Esophagus muscularis mucosa (tissue), 4 donors: ENCODE measurements around the gene PPP4R4. TPM values are rescaled to one million over a fixed set of nuclear protein-coding genes. Genes with fewer than 3 reads are reported as not detected.
A peak's percentile ranks its signal among the peaks of the same experiment; 100 is the strongest.

Source experiments
- DNase-seq: peaks from one replicate; pipeline ENCODE4 v3.0.0-alpha.2; 2017; ENCODE audit errors: extremely low spot score
- H3K27ac ChIP-seq, 4 donors: fragments of 200-600 bp; sonication (generic); replicated peaks in 1 of 4; 1 replicate in 3 of 4; 2 replicates in 1 of 4; pipeline ENCODE4 v1.5.1; 2016 to 2019; ENCODE audit warnings: mild to moderate bottlenecking in 1 of 4
- H3K27me3 ChIP-seq, 4 donors: fragments of 200-600 bp; sonication (generic); one replicate each; pipeline versions ENCODE4 v1.5.1 to v1.6.0; 2016 to 2019
- H3K36me3 ChIP-seq, 4 donors: fragments of 200-600 bp; sonication (generic); one replicate each; pipeline ENCODE4 v1.5.1; 2016 to 2019
- H3K4me1 ChIP-seq, 4 donors: fragments of 200-600 bp; sonication (generic); one replicate each; pipeline ENCODE4 v1.5.1; 2016 to 2019
- H3K4me3 ChIP-seq, 4 donors: fragments of 200-600 bp; sonication (generic); 1 replicate in 2 of 4; 2 replicates in 2 of 4; pipeline ENCODE4 v1.5.1; 2016 to 2019; ENCODE audit warnings: mild to moderate bottlenecking in 4 of 4, moderate library complexity in 1 of 4
- H3K9me3 ChIP-seq, 4 donors: fragments of 200-600 bp; sonication (generic); 1 replicate in 3 of 4; 2 replicates in 1 of 4; pipeline ENCODE4 v1.5.1; 2016 to 2019
- CTCF ChIP-seq, 3 experiments: fragments of 200-600 bp in 2 of 3; fragments of 450-650 bp in 1 of 3; sonication (generic) in 2 of 3; IDR thresholded peaks; one replicate each; pipeline ENCODE4 v1.5.1; 2017 to 2019; ENCODE audit warnings: antibody characterized with exemption in 3 of 3, mild to moderate bottlenecking in 2 of 3, moderate library complexity in 1 of 3
- EP300 ChIP-seq: sonication (generic); formaldehyde crosslinking; IDR thresholded peaks from one replicate; pipeline ENCODE4 v1.6.1; 2017; ENCODE audit warnings: antibody characterized with exemption
- POLR2A ChIP-seq: fragments of 450-650 bp; IDR thresholded peaks from one replicate; pipeline ENCODE4 v1.6.1; 2017; ENCODE audit warnings: antibody characterized with exemption, moderate library complexity, mild to moderate bottlenecking, low read depth
- POLR2AphosphoS5 ChIP-seq, 2 donors: sonication (generic); formaldehyde crosslinking; IDR thresholded peaks; one replicate each; pipeline ENCODE4 v1.6.1; 2017; ENCODE audit warnings: antibody characterized with exemption in 2 of 2
- WGBS: methylation state at CpG from one replicate; pipeline ENCODE4 v1.1.5; 2018; 5-methylcytosine and 5-hydroxymethylcytosine counted together
- intact Hi-C: fragments of 100-400 bp; cut with DNase I; formaldehyde crosslinking; loops from one replicate; pipeline ENCODE4 v1.15.1; 2023
- total RNA-seq, 4 donors: library from RNA; depleted of rRNA; stranded (reverse); fragments of >200 nt; gene quantifications; one replicate each; pipeline versions ENCODE4 v1.1.0 to v1.2.1, GENCODE V29; 2016

PPP4R4 gene
- total RNA-seq, 4 donors from 2014 or later, result 0.19 to 0.83 (median 0.34) TPM; not detected in 1

- no peak for DNase-seq
These were observed 146.1 kb downstream of the PPP4R4 start for GRCh38 chr14:94320243-94320642.

DNA sequence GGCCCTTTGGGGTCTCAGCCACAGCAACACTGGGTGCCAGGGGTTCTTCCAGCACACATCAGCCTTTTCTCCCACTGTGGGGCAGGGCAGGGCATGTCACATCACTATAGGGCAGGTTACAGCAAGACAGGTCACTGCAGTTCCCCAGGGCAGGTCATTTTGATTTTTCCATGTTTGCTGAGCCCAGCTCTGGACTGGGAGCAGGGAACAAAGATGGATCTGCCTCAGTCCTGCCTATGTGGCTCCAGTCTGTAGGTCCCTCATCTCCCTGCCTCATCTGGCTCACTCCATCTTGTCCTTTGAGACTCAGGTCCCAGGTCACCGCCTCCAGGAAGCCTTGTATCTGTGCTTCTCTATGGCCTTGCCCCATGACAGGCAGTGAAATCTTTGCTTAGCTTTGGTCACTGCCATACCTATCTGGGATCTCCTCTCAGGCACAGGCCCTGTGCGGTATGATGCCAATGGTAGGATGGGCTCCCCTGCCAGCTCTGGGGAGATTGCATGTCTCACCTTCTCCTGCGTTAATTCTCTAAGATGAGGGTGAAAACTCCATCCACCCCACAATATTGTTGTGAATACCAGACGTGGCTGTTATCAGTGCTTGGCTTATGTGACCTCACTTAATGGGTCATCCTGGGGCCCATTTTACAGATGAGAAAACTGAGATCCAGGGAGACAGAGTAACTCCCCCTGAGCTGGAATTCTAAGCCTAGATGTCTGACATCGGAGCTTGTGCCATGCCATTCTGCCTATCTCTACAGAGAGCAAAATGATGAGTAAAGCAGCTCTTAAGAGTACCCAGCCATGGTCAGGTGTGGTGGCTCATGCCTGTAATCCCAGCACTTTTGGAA is 147.5 kb downstream of the PPP4R4 start:
- Histone ChIP-seq H3K4me3 (no peak overlapping the region), H3K9me3 (peaks cover 0 to 21% (median 2%) of the 10 kb centered on the region in 4 donors), H3K27ac (no peak overlapping the region), H3K27me3 (no peaks in the 10 kb centered on the region), H3K36me3 (no peaks in the 10 kb centered on the region), H3K4me1 (no peaks in the 10 kb centered on the region)
- no peak for DNase-seq
- WGBS, result 87% methylated on average over 5 of the region's 5 CpGs
- intact Hi-C loops, result no loop called here
- TF ChIP-seq CTCF (IDR thresholded peaks at IDR 0.05) (no peak), EP300 (no peak)

More at GRCh38 chr14:94320243-94320642, 146.1 kb downstream of the PPP4R4 start:
- TF ChIP-seq CTCF (IDR thresholded peaks at IDR 0.05) (no peak), EP300 (no peak)
- no peaks in the 10 kb centered on the region for H3K27me3 ChIP-seq
- H3K27ac ChIP-seq, result no peak overlapping the region
- intact Hi-C loops, result no loop called here
- WGBS, result 65% methylated on average over 5 of the region's 5 CpGs
- H3K9me3 ChIP-seq, result peaks cover 0 to 14% (median 0%) of the 10 kb centered on the region in 4 donors
- H3K4me1 ChIP-seq, result no peaks in the 10 kb centered on the region
- H3K36me3 ChIP-seq, result no peaks in the 10 kb centered on the region
- no peak overlapping the region for H3K4me3 ChIP-seq

GRCh38 chr14:94322648-94323570 is 148.8 kb downstream of the PPP4R4 start, which contains the start of gene SERPINA6:
SERPINA6 (minus strand) TSS chr14:94323336; CDS start chr14:94314648, 8,688 bp downstream.
- 77% methylated on average over 8 of the region's 15 CpGs for WGBS
- no peak within 1 kb of the TSS for H3K27ac ChIP-seq
- H3K4me3 ChIP-seq, result no peak within 1 kb of the TSS
- no peak for TF ChIP-seq POLR2AphosphoS5 (IDR thresholded peaks at IDR 0.05)
- no peak for TF ChIP-seq CTCF (IDR thresholded peaks at IDR 0.05)
- TF ChIP-seq EP300, result no peak
- TF ChIP-seq POLR2A, result no peak
- H3K27me3 ChIP-seq, result no peaks in the 10 kb centered on the region
- intact Hi-C loops, result no loop called here
- H3K4me1 ChIP-seq, result no peaks in the 10 kb centered on the region
- no peaks in the 10 kb centered on the region for H3K36me3 ChIP-seq
- peaks cover 0 to 23% (median 2%) of the 10 kb centered on the region in 4 donors for H3K9me3 ChIP-seq
- DNase-seq, result peak; percentile 88

DNA sequence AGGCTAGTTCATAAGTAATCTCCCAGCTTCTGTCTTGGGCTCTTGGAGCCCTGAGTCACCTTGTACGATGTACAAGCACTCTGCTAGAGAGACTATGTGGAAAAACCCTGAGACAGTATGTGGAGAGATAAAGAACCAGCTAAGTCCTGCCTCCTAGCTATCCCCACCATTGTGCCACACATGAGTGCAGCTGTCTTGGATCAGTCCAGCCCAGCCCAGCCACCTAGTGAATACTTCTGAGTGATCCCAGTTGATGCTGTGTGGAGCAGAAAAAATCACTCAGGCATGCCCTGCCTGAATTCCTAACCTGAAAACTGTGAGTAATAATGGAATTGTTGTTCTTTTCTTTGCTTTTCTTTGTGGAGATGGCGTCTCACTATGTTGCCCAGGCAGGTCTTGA is 154.1 kb downstream of the PPP4R4 start:
- Histone ChIP-seq H3K27ac (no peak overlapping the region), H3K4me1 (no peaks in the 10 kb centered on the region), H3K27me3 (no peaks in the 10 kb centered on the region), H3K9me3 (peaks cover 0 to 12% (median 2%) of the 10 kb centered on the region in 4 donors), H3K36me3 (no peaks in the 10 kb centered on the region), H3K4me3 (no peak overlapping the region)
- WGBS, result 89% methylated on average over 2 of the region's 2 CpGs
- intact Hi-C loops, result no loop called here
- no peak for DNase-seq
- TF ChIP-seq POLR2AphosphoS5 (IDR thresholded peaks at IDR 0.05) (no peak), EP300 (no peak), CTCF (IDR thresholded peaks at IDR 0.05) (no peak), POLR2A (no peak)

Other genes with a start within 250 kb of the PPP4R4 start
- gene FAM181A, start 247.0 kb upstream of the PPP4R4 start, total RNA-seq, result not detected
- 100 to 1,000 TPM in 3 of 4 donors, 10 to 100 TPM in 1; 53.5 to 164 (median 105) TPM for gene ASB2, start 197.8 kb upstream of the PPP4R4 start, total RNA-seq
- not detected for gene CCDC197, start 177.0 kb upstream of the PPP4R4 start, total RNA-seq
- under 1 TPM in 3 of 4 donors, not detected in 1; 0.42 to 0.63 (median 0.52) TPM for gene OTUB2, start 148.0 kb upstream of the PPP4R4 start, total RNA-seq
- gene DDX24, start 93.1 kb upstream of the PPP4R4 start, total RNA-seq, result 100 to 1,000 TPM; 142 to 215 (median 176) TPM
- gene IFI27L1, start 93.0 kb upstream of the PPP4R4 start, total RNA-seq, result 10 to 100 TPM in 1 of 4 donors, 1 to 10 TPM in 3; 5.8 to 12.9 (median 6.4) TPM
- gene IFI27, start 63.6 kb upstream of the PPP4R4 start, total RNA-seq, result 100 to 1,000 TPM in 3 of 4 donors, 10 to 100 TPM in 1; 88.0 to 293 (median 180) TPM
- gene IFI27L2, start 44.7 kb upstream of the PPP4R4 start, total RNA-seq, result 10 to 100 TPM; 38.8 to 83.9 (median 64.7) TPM
- gene SERPINA10, start 118.9 kb downstream of the PPP4R4 start, total RNA-seq, result not detected
- gene SERPINA6, start 149.0 kb downstream of the PPP4R4 start, total RNA-seq, result not detected
- gene SERPINA2, start 192.4 kb downstream of the PPP4R4 start, total RNA-seq, result not detected
- gene SERPINA1, start 214.3 kb downstream of the PPP4R4 start, total RNA-seq, result 10 to 100 TPM in 1 of 4 donors, 1 to 10 TPM in 3; 1.7 to 20.2 (median 2.2) TPM